Right atrium auricular region (tissue), 2 donors: Measurements from ENCODE around the gene PPP1R14B. TPM values are rescaled to one million over a fixed set of nuclear protein-coding genes. Genes with fewer than 3 reads are reported as not detected.

Experiments used
- DNase-seq: peaks from one replicate; pipeline ENCODE4 v3.0.0-alpha.2; 2019; ENCODE audit warnings: low spot score
- H3K27ac ChIP-seq, 2 donors: fragments of 200-600 bp; sonication (generic); 1 replicate in 1 of 2; 2 replicates in 1 of 2; pipeline ENCODE4 v1.5.1; 2016 to 2019
- H3K27me3 ChIP-seq, 2 donors: fragments of 200-600 bp; sonication (generic); one replicate each; pipeline versions ENCODE4 v1.5.1 to v1.6.0; 2017 to 2019
- H3K36me3 ChIP-seq: fragments of 200-600 bp; sonication (generic); one replicate; pipeline ENCODE4 v1.5.1; 2016
- H3K4me1 ChIP-seq, 2 donors: fragments of 200-600 bp; sonication (generic); one replicate each; pipeline versions ENCODE4 v1.5.1 to v1.6.0; 2017 to 2019
- H3K4me3 ChIP-seq, 2 donors: fragments of 200-600 bp; sonication (generic); 1 replicate in 1 of 2; 2 replicates in 1 of 2; pipeline ENCODE4 v1.5.1; 2017 to 2019; ENCODE audit warnings: mild to moderate bottlenecking in 1 of 2, moderate library complexity in 1 of 2
- H3K9me3 ChIP-seq, 2 donors: fragments of 200-600 bp; sonication (generic); one replicate each; pipeline ENCODE4 v1.5.1; 2019
- CTCF ChIP-seq, 2 donors: fragments of 200-600 bp; sonication (generic); IDR thresholded peaks; one replicate each; pipeline ENCODE4 v1.5.1; 2019; ENCODE audit warnings: antibody characterized with exemption in 2 of 2
- total RNA-seq, 2 donors: library from RNA; depleted of rRNA; stranded (reverse); fragments of >200 nt; gene quantifications; one replicate each; pipeline ENCODE4 v1.1.0, GENCODE V29; 2016

Gene PPP1R14B
- total RNA-seq: 10 to 100 TPM; 76.4 to 99.2 TPM

GRCh38 chr11:64246871-64247728, at the start of gene PPP1R14B:
TSS of gene PPP1R14B (minus strand) at chr11:64246943. CDS start at chr11:64246673, 270 bp downstream.
- H3K4me1 ChIP-seq: peaks cover 0 to 54% of the 10 kb centered on the region in 2 donors
- H3K4me3 ChIP-seq: peak within 1 kb of the TSS; percentile 74 to 82
- peak; percentile 89 for DNase-seq
- TF ChIP-seq CTCF (IDR thresholded peaks at IDR 0.05): peak in 1 of 2 donors; percentile 44
- peaks cover 10% of the 10 kb centered on the region for H3K36me3 ChIP-seq
- peak within 1 kb of the TSS; percentile 88 to 95 for H3K27ac ChIP-seq
- no peaks in the 10 kb centered on the region for H3K9me3 ChIP-seq
- no peaks in the 10 kb centered on the region for H3K27me3 ChIP-seq

GRCh38 chr11:64296236-64296635, 49.5 kb upstream of the PPP1R14B start:
- no peaks in the 10 kb centered on the region for H3K9me3 ChIP-seq
- no peaks in the 10 kb centered on the region for H3K36me3 ChIP-seq
- H3K4me3 ChIP-seq: no peak overlapping the region
- peaks cover 16 to 35% of the 10 kb centered on the region in 2 donors for H3K27me3 ChIP-seq
- no peak for TF ChIP-seq CTCF (IDR thresholded peaks at IDR 0.05)
- H3K27ac ChIP-seq: no peak overlapping the region
- H3K4me1 ChIP-seq: peaks cover 0 to 39% of the 10 kb centered on the region in 2 donors
- no peak for DNase-seq

GRCh38 chr11:64295760-64296159, 49.0 kb upstream of the PPP1R14B start:
- Histone ChIP-seq H3K36me3 (no peaks in the 10 kb centered on the region), H3K27me3 (peaks cover 20 to 35% of the 10 kb centered on the region in 2 donors), H3K4me1 (peaks cover 0 to 38% of the 10 kb centered on the region in 2 donors), H3K27ac (no peak overlapping the region), H3K9me3 (no peaks in the 10 kb centered on the region), H3K4me3 (no peak overlapping the region)
- TF ChIP-seq CTCF (IDR thresholded peaks at IDR 0.05): no peak
- DNase-seq: no peak

DNA sequence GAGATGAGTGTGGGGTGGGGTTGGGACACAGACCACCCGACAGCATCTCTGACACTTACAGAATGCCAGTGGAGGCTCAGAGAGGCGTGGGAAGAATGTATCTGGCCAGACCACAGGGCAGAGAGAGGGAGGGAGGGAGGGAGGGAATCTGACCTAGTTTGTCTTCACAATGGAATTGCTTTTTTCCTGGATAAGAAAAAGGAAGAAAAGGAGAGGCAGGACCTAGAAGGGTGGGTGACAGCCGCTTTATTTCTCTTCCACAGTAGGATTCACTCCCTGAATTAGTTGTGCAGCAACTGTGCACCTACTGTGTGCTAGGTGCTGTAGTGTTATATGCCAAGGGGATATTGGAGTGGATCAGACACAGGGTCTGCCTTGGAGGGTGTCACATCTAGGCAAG, 48.0 kb upstream of the PPP1R14B start:
- H3K27ac ChIP-seq: no peak overlapping the region
- no peak for TF ChIP-seq CTCF (IDR thresholded peaks at IDR 0.05)
- H3K9me3 ChIP-seq: no peaks in the 10 kb centered on the region
- no peaks in the 10 kb centered on the region for H3K36me3 ChIP-seq
- no peak overlapping the region for H3K4me3 ChIP-seq
- peaks cover 21 to 35% of the 10 kb centered on the region in 2 donors for H3K27me3 ChIP-seq
- DNase-seq: no peak
- peaks cover 0 to 28% of the 10 kb centered on the region in 2 donors for H3K4me1 ChIP-seq

GRCh38 chr11:64292460-64293254, 45.9 kb upstream of the PPP1R14B start:
- Histone ChIP-seq H3K4me3 (peak overlapping the region in 1 of 2 donors; percentile 49), H3K36me3 (no peaks in the 10 kb centered on the region), H3K4me1 (peaks cover 0 to 19% of the 10 kb centered on the region in 2 donors), H3K27me3 (peaks cover 20 to 28% of the 10 kb centered on the region in 2 donors), H3K27ac (no peak overlapping the region), H3K9me3 (no peaks in the 10 kb centered on the region)
- TF ChIP-seq CTCF (IDR thresholded peaks at IDR 0.05): no peak
- DNase-seq: no peak
